H1 (cell line): ENCODE measurements around the gene FUBP3. TPM values are rescaled to one million over a fixed set of nuclear protein-coding genes. Genes with fewer than 3 reads are reported as not detected.

Experiments
- CTCF ChIA-PET: fragments of 300-600 bp; sonication (Branson Sonifier 250); formaldehyde crosslinking; loops from one replicate; lab custom pipeline; 2021; ENCODE audit not compliant: partially characterized antibody; lab: Charles Lee
- POLR2A ChIA-PET: fragments of 300-600 bp; sonication (Branson Sonifier 250); formaldehyde crosslinking; loops from one replicate; lab custom pipeline; 2021; ENCODE audit warnings: inconsistent platforms; ENCODE audit not compliant: partially characterized antibody; lab: Charles Lee
- DNase-seq, 2 experiments: peaks; one replicate each; pipeline versions ENCODE4 v3.0.0 to v3.0.0-alpha.2; 2010 to 2022; ENCODE audit warnings: low spot score in 2 of 2, low read depth in 1 of 2, mixed read lengths in 1 of 2
- FAIRE-seq: peaks from 2 replicates; lab custom pipeline; 2011; peaks lifted over from hg19 to GRCh38; lab: Jason Lieb, UNC
- H2AFZ ChIP-seq: 2 replicates; pipeline ENCODE4 v1.8.1; 2012; ENCODE audit warnings: low read length, inconsistent platforms
- H2AK5ac ChIP-seq: 2 replicates; pipeline ENCODE4 v1.6.1; 2013; ENCODE audit warnings: low read depth, low read length
- H2BK120ac ChIP-seq: replicated peaks from 2 replicates; pipeline ENCODE3; 2013; ENCODE audit warnings: low read depth, low read length, inconsistent platforms
- H2BK12ac ChIP-seq: 2 replicates; pipeline ENCODE4 v1.6.1; 2013; ENCODE audit warnings: low read depth, low read length
- H2BK15ac ChIP-seq: 2 replicates; pipeline ENCODE4 v1.6.1; 2013; ENCODE audit warnings: low read length
- H2BK20ac ChIP-seq: 2 replicates; pipeline ENCODE4 v1.6.1; 2013; ENCODE audit warnings: low read length
- H2BK5ac ChIP-seq: 2 replicates; pipeline ENCODE4 v1.6.1; 2013; ENCODE audit warnings: low read depth, low read length
- H3K14ac ChIP-seq: 2 replicates; pipeline ENCODE4 v1.6.1; 2013; ENCODE audit warnings: inconsistent platforms; ENCODE audit not compliant: insufficient read length
- H3K18ac ChIP-seq: 2 replicates; pipeline ENCODE4 v1.6.1; 2013; ENCODE audit warnings: low read length; ENCODE audit errors: extremely low read depth
- H3K23ac ChIP-seq: 2 replicates; pipeline ENCODE4 v1.6.1; 2013; ENCODE audit warnings: inconsistent platforms; ENCODE audit not compliant: insufficient read length
- H3K23me2 ChIP-seq: 2 replicates; pipeline ENCODE4 v1.6.1; 2013; ENCODE audit warnings: low read depth, low read length
- H3K27ac ChIP-seq: 2 replicates; pipeline ENCODE4 v1.6.1; 2011; ENCODE audit warnings: low read depth, low read length, inconsistent platforms
- H3K27me3 ChIP-seq, 4 experiments: replicated peaks in 1 of 4; 1 replicate in 1 of 4; 2 replicates in 3 of 4; pipeline versions ENCODE4 v1.6.1 to v1.8.1; 2011 to 2013; ENCODE audit warnings: low read length in 3 of 4, mild to moderate bottlenecking in 3 of 4, inconsistent platforms in 2 of 4, mixed read lengths in 2 of 4, moderate library complexity in 1 of 4; ENCODE audit not compliant: control insufficient read depth in 3 of 4, insufficient read depth in 3 of 4; ENCODE audit errors: extremely low read depth in 1 of 4
- H3K36me3 ChIP-seq, 4 experiments: 2 replicates each; pipeline versions ENCODE4 v1.6.1 to v1.8.1; 2011 to 2013; ENCODE audit warnings: mild to moderate bottlenecking in 4 of 4, low read length in 3 of 4, moderate library complexity in 2 of 4, control low read depth in 1 of 4, inconsistent platforms in 1 of 4; ENCODE audit not compliant: insufficient read depth in 4 of 4, control insufficient read depth in 2 of 4
- H3K4ac ChIP-seq: replicated peaks from 2 replicates; pipeline ENCODE3; 2013; ENCODE audit warnings: low read length, low read depth, mixed read lengths, inconsistent platforms; ENCODE audit not compliant: insufficient read length
- H3K4me1 ChIP-seq, 4 experiments: replicated peaks in 1 of 4; 1 replicate in 1 of 4; 2 replicates in 3 of 4; pipeline versions ENCODE4 v1.6.1 to v1.8.1; 2011 to 2013; ENCODE audit warnings: low read length in 3 of 4, inconsistent platforms in 2 of 4, mixed read lengths in 1 of 4; ENCODE audit not compliant: insufficient read depth in 4 of 4, control insufficient read depth in 3 of 4
- H3K4me2 ChIP-seq, 2 experiments: 2 replicates each; pipeline versions ENCODE4 v1.6.1 to v1.8.1; 2011 to 2013; ENCODE audit warnings: low read depth in 2 of 2, low read length in 2 of 2, control low read depth in 1 of 2, inconsistent platforms in 1 of 2, mild to moderate bottlenecking in 1 of 2; ENCODE audit not compliant: insufficient read depth in 1 of 2
- H3K4me3 ChIP-seq, 4 experiments: fragments of 200-600, 300-600 bp in 1 of 4; sonication (generic), shearing (Covaris generic), sonication (Bioruptor Twin) in 1 of 4; 2 replicates each; pipeline versions ENCODE4 v1.5.1 to v1.8.1; 2011 to 2016; ENCODE audit warnings: low read length in 4 of 4, low read depth in 3 of 4, control low read depth in 2 of 4, inconsistent platforms in 2 of 4, mild to moderate bottlenecking in 2 of 4, mixed read lengths in 1 of 4, moderate library complexity in 1 of 4; ENCODE audit not compliant: insufficient read depth in 2 of 4; ENCODE audit errors: extremely low read depth in 1 of 4
- H3K56ac ChIP-seq: replicated peaks from 2 replicates; pipeline ENCODE3; 2013; ENCODE audit warnings: low read depth, mild to moderate bottlenecking, mixed read lengths, low read length, inconsistent platforms; ENCODE audit not compliant: insufficient read length
- H3K79me1 ChIP-seq: 2 replicates; pipeline ENCODE4 v1.6.1; 2013; ENCODE audit warnings: low read depth, low read length, control low read depth
- H3K79me2 ChIP-seq, 2 experiments: 2 replicates each; pipeline versions ENCODE4 v1.6.1 to v1.8.1; 2012 to 2013; ENCODE audit warnings: low read length in 2 of 2, mild to moderate bottlenecking in 2 of 2, inconsistent platforms in 1 of 2; ENCODE audit not compliant: insufficient read depth in 2 of 2, control insufficient read depth in 1 of 2
- H3K9ac ChIP-seq, 4 experiments: replicated peaks in 1 of 4; 1 replicate in 1 of 4; 2 replicates in 3 of 4; pipeline versions ENCODE4 v1.6.1 to v1.8.1; 2011 to 2013; ENCODE audit warnings: low read depth in 3 of 4, low read length in 3 of 4, control low read depth in 2 of 4, mild to moderate bottlenecking in 2 of 4, moderate library complexity in 2 of 4, inconsistent platforms in 1 of 4; ENCODE audit errors: extremely low read depth in 1 of 4
- H3K9me3 ChIP-seq, 2 experiments: 2 replicates each; pipeline versions ENCODE4 v1.6.1 to v1.8.1; 2012 to 2013; ENCODE audit warnings: mild to moderate bottlenecking in 2 of 2, moderate library complexity in 2 of 2, control low read depth in 1 of 2, inconsistent platforms in 1 of 2, low read depth in 1 of 2, low read length in 1 of 2, mixed read lengths in 1 of 2; ENCODE audit not compliant: insufficient read depth in 2 of 2
- H4K20me1 ChIP-seq, 2 experiments: replicated peaks in 1 of 2; 2 replicates each; pipeline versions ENCODE3 to v1.8.1; 2011 to 2013; ENCODE audit warnings: inconsistent platforms in 2 of 2, low read length in 2 of 2, mild to moderate bottlenecking in 1 of 2; ENCODE audit not compliant: insufficient read depth in 2 of 2, control insufficient read depth in 1 of 2
- H4K5ac ChIP-seq: 2 replicates; pipeline ENCODE4 v1.6.1; 2013; ENCODE audit warnings: low read length, low read depth, mixed read lengths, inconsistent platforms; ENCODE audit not compliant: insufficient read length
- H4K8ac ChIP-seq: 2 replicates; pipeline ENCODE4 v1.8.0; 2013; ENCODE audit warnings: mild to moderate bottlenecking, moderate library complexity, low read length, inconsistent platforms; ENCODE audit not compliant: insufficient read depth; ENCODE audit errors: extremely low read depth
- H4K91ac ChIP-seq: replicated peaks from 2 replicates; pipeline ENCODE3; 2013; ENCODE audit warnings: low read length, mixed read lengths, inconsistent platforms; ENCODE audit not compliant: insufficient read length
- CEBPB ChIP-seq: IDR thresholded peaks from 2 replicates; pipeline ENCODE4 v1.6.1; 2012; ENCODE audit warnings: low read depth, low read length
- HDAC2 ChIP-seq, 2 experiments: fragments of 300-600 bp in 1 of 2; sonication (generic) in 1 of 2; IDR thresholded peaks; 2 replicates each; pipeline ENCODE4 v1.6.1; 2011 to 2012; ENCODE audit warnings: low read depth in 2 of 2, low read length in 2 of 2, mild to moderate bottlenecking in 2 of 2, moderate library complexity in 2 of 2, borderline replicate concordance in 1 of 2, inconsistent platforms in 1 of 2
- JUND ChIP-seq: IDR thresholded peaks from 2 replicates; pipeline ENCODE4 v1.6.1; 2011; ENCODE audit warnings: mild to moderate bottlenecking, improper control_type of control experiment, low read length
- NANOG ChIP-seq: IDR thresholded peaks from 2 replicates; pipeline ENCODE4 v1.6.1; 2011; ENCODE audit warnings: low read length, low read depth, mild to moderate bottlenecking, inconsistent platforms; ENCODE audit not compliant: insufficient read depth, poor library complexity, severe bottlenecking
- POLR2A ChIP-seq, 2 experiments: IDR thresholded peaks; 1 replicate in 1 of 2; 2 replicates in 1 of 2; pipeline ENCODE4 v1.6.1; 2011; ENCODE audit warnings: low read depth in 2 of 2, low read length in 2 of 2, mild to moderate bottlenecking in 2 of 2; ENCODE audit errors: control extremely low read depth in 1 of 2
- POLR2AphosphoS5 ChIP-seq: IDR thresholded peaks from 2 replicates; pipeline ENCODE4 v1.6.1; 2011; ENCODE audit warnings: low read depth, low read length
- SAP30 ChIP-seq: fragments of 300-600 bp; sonication (generic); IDR thresholded peaks from 2 replicates; pipeline ENCODE4 v1.7.1; 2012; ENCODE audit warnings: low read length, moderate library complexity, mild to moderate bottlenecking, inconsistent platforms; ENCODE audit not compliant: insufficient read depth, insufficient replicate concordance
- SP1 ChIP-seq: IDR thresholded peaks from 2 replicates; pipeline ENCODE4 v1.6.1; 2011; ENCODE audit warnings: low read depth, low read length
- YY1 ChIP-seq: IDR thresholded peaks from 2 replicates; pipeline ENCODE4 v1.6.1; 2011; ENCODE audit warnings: low read depth, mild to moderate bottlenecking, low read length
- WGBS, 2 experiments: shearing (Covaris generic) in 1 of 2; methylation state at CpG; one replicate each; pipeline versions ENCODE4 v1.1.6 to v1.1.7; 2013 to 2015; ENCODE audit warnings: low lambda C conversion rate in 2 of 2, mixed read lengths in 2 of 2, inconsistent platforms in 1 of 2, low coverage in 1 of 2, missing lambda C conversion rate in 1 of 2; ENCODE audit not compliant: insufficient replicate concordance in 2 of 2, insufficient coverage in 1 of 2, insufficient read length in 1 of 2; ENCODE audit errors: extremely low coverage in 1 of 2, missing lambda C conversion rate in 1 of 2; 5-methylcytosine and 5-hydroxymethylcytosine counted together
- polyA plus RNA-seq, 7 experiments: library from polyadenylated mRNA; depleted of rRNA in 3 of 7; stranded (reverse) in 5 of 7; unstranded in 2 of 7; fragments of >200 nt in 5 of 7; fragments of 200-250 nt in 2 of 7; gene quantifications; 1 replicate in 5 of 7; 2 replicates in 1 of 7; 4 replicates in 1 of 7; pipeline versions ENCODE4 v1.2.1 to v1.2.3, GENCODE V29; 2011 to 2013; ENCODE audit warnings: missing spikeins in 2 of 7, mixed read lengths in 2 of 7
- total RNA-seq: library from RNA; stranded (reverse); fragmentation: NEBNext Ultra II Directional; extraction: Animal tissue kit (Norgen Biotek cat#: 25700); gene quantifications from 2 replicates; pipeline ENCODE4 v1.2.1, GENCODE V29; 2021
- TF ChIP-seq, protein P1 (sequence below), 3 experiments: IDR thresholded peaks; 1 replicate in 2 of 3; 2 replicates in 1 of 3; pipeline versions ENCODE4 v1.5.1 to v1.6.1; 2011; ENCODE audit warnings: low read length in 3 of 3, mild to moderate bottlenecking in 3 of 3, inconsistent platforms in 2 of 3, low read depth in 1 of 3, moderate library complexity in 1 of 3; ENCODE audit not compliant: insufficient read depth in 1 of 3; ENCODE audit errors: control extremely low read depth in 1 of 3
- TF ChIP-seq, protein P2 (sequence below): IDR thresholded peaks from 2 replicates; pipeline ENCODE4 v1.6.1; 2012; ENCODE audit warnings: inconsistent platforms

The FUBP3 gene
- total and polyA plus RNA-seq, 2 of the 8 experiments (the other 6 are each of a cell fraction or from before 2014, with no cell fraction given) = 23.7 to 76.4 TPM

DNA sequence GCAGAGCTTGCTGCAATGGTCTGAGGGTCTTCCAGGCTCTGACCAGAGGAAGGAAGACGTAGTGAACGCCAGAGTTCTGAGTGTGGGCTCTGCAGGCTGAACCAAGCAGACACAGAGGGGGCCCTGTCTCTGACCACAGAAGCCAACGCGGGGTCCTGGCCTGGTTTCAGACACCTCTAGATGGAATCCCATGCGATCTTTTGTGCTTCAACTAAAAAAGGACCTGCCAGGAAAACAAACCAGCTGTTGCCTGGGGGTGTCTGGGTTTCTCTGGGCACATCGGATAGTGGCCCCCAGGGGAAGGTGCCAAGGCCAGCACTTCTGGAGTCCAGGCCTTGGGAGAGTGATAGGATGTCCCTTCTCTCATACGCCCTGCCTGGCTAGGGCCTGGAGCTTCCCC lies 97.9 kb downstream of the FUBP3 start:
- FAIRE-seq (no peak), DNase-seq (no peak)
- H2BK15ac ChIP-seq = no peak overlapping the region
- peaks cover 13 to 39% (median 28%) of the 10 kb centered on the region in 4 experiments for H3K27me3 ChIP-seq
- H3K14ac ChIP-seq = no peak overlapping the region
- no peak overlapping the region for H2BK120ac ChIP-seq
- H3K4me1 ChIP-seq = peaks cover 0 to 2% (median under 1%) of the 10 kb centered on the region in 4 experiments; a peak in 3 of 7 replicates
- WGBS, 2 experiments = 92% methylated on average over 7 of the region's 7 CpGs; no CpG with 5 or more reads in 1 of the 2 experiments
- no peak overlapping the region for H3K56ac ChIP-seq
- H3K4me3 ChIP-seq = no peak overlapping the region
- H3K79me2 ChIP-seq = no peaks in the 10 kb centered on the region
- no peak overlapping the region for H2BK5ac ChIP-seq
- no peaks in the 10 kb centered on the region for H3K36me3 ChIP-seq
- no peak overlapping the region for H2BK12ac ChIP-seq
- no peak overlapping the region for H3K4me2 ChIP-seq
- H2BK20ac ChIP-seq = no peak overlapping the region
- H2AFZ ChIP-seq = no peak overlapping the region
- no peaks in the 10 kb centered on the region for H3K9me3 ChIP-seq
- H3K18ac ChIP-seq = no peak overlapping the region
- H3K23ac ChIP-seq = no peak overlapping the region
- H3K4ac ChIP-seq = no peak overlapping the region
- H2AK5ac ChIP-seq = no peak overlapping the region
- H3K23me2 ChIP-seq = peaks cover 12% of the 10 kb centered on the region; the same call in 1 of the 2 replicates
- CTCF ChIA-PET = interaction anchor here (1.7 kb wide), 1 partner anchor 217 kb away, joined by 5 read pairs; no protein-coding TSS in a partner anchor
- H3K9ac ChIP-seq = no peak overlapping the region
- POLR2A ChIA-PET = interaction anchor here (1.1 kb wide), 1 partner anchor 22 kb away, joined by 3 read pairs; no protein-coding TSS in a partner anchor
- no peaks in the 10 kb centered on the region for H3K79me1 ChIP-seq
- H4K5ac ChIP-seq = no peak overlapping the region
- no peaks in the 10 kb centered on the region for H4K20me1 ChIP-seq
- no peak overlapping the region for H4K91ac ChIP-seq
- H4K8ac ChIP-seq = no peak overlapping the region
- H3K27ac ChIP-seq = no peak overlapping the region
- TF ChIP-seq, protein P1, sequence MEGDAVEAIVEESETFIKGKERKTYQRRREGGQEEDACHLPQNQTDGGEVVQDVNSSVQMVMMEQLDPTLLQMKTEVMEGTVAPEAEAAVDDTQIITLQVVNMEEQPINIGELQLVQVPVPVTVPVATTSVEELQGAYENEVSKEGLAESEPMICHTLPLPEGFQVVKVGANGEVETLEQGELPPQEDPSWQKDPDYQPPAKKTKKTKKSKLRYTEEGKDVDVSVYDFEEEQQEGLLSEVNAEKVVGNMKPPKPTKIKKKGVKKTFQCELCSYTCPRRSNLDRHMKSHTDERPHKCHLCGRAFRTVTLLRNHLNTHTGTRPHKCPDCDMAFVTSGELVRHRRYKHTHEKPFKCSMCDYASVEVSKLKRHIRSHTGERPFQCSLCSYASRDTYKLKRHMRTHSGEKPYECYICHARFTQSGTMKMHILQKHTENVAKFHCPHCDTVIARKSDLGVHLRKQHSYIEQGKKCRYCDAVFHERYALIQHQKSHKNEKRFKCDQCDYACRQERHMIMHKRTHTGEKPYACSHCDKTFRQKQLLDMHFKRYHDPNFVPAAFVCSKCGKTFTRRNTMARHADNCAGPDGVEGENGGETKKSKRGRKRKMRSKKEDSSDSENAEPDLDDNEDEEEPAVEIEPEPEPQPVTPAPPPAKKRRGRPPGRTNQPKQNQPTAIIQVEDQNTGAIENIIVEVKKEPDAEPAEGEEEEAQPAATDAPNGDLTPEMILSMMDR (IDR thresholded peaks at IDR 0.05; ENCODE audit: control extremely low read depth in 1 of 3, insufficient read depth in 1 of 3, low read depth in 1 of 3, low read length in 3 of 3) = no peak
- TF ChIP-seq SP1 (no peak), HDAC2 (IDR thresholded peaks at IDR 0.05; ENCODE audit: borderline replicate concordance in 1 of 2, low read depth in 2 of 2, low read length in 2 of 2) (no peak), CEBPB (no peak), POLR2AphosphoS5 (no peak), YY1 (no peak), SAP30 (no peak), NANOG (no peak), POLR2A (IDR thresholded peaks at IDR 0.05; ENCODE audit: control extremely low read depth in 1 of 2, low read depth in 2 of 2, low read length in 2 of 2) (no peak), JUND (no peak)
- TF ChIP-seq, protein P2, sequence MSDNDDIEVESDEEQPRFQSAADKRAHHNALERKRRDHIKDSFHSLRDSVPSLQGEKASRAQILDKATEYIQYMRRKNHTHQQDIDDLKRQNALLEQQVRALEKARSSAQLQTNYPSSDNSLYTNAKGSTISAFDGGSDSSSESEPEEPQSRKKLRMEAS = no peak
